HG03520 (cell line): ENCODE results near the gene RPP14.

Source experiments
- ATAC-seq: cut with Tn5 transposase; IDR thresholded peaks from one replicate; pipeline ENCODE4 v1.9.1; 2021; ENCODE audit warnings: mild to moderate bottlenecking, moderate library complexity; ENCODE audit not compliant: unreplicated experiment

The RPP14 gene

GRCh38 chr3:58353722-58354553 is 47.9 kb downstream of the RPP14 start:
- no peak for ATAC-seq

GRCh38 chr3:58355179-58355578 is 49.1 kb downstream of the RPP14 start:
- no peak for ATAC-seq

- ATAC-seq = no peak
Measured at GRCh38 chr3:58356054-58356453, 50.0 kb downstream of the RPP14 start.

GRCh38 chr3:58357402-58357801 is 51.4 kb downstream of the RPP14 start:
- ATAC-seq = no peak

GRCh38 chr3:58358092-58358491 is 52.0 kb downstream of the RPP14 start:
- no peak for ATAC-seq

GRCh38 chr3:58358808-58359207 is 52.8 kb downstream of the RPP14 start:
- ATAC-seq = no peak

- ATAC-seq = no peak
Measured at GRCh38 chr3:58359621-58360020, 53.6 kb downstream of the RPP14 start.

- ATAC-seq = no peak
Measured at GRCh38 chr3:58361866-58362265, 55.8 kb downstream of the RPP14 start.

- no peak for ATAC-seq
Measured at GRCh38 chr3:58366699-58367098, 60.7 kb downstream of the RPP14 start.

GRCh38 chr3:58369038-58369437 is 63.0 kb downstream of the RPP14 start:
- no peak for ATAC-seq
